Loucy (cell line): Measurements from ENCODE around the gene HSPG2.

ENCODE experiments used
- H2AFZ ChIP-seq: fragments of 200-600 bp; sonication (generic); 2 replicates; pipeline ENCODE4 v1.6.0; 2016; ENCODE audit warnings: antibody characterized with exemption, mild to moderate bottlenecking, low read length, moderate library complexity
- H3F3A ChIP-seq: fragments of 200-600 bp; 2 replicates; pipeline ENCODE4 v1.6.0; 2016; ENCODE audit warnings: antibody characterized with exemption, low read depth, mild to moderate bottlenecking
- H3K27me3 ChIP-seq: fragments of 200-600 bp; sonication (generic); 2 replicates; pipeline ENCODE4 v1.6.1; 2014; ENCODE audit warnings: low read length, mild to moderate bottlenecking; ENCODE audit not compliant: insufficient read depth, poor library complexity, severe bottlenecking
- H3K36me3 ChIP-seq: fragments of 200-600 bp; sonication (generic); 2 replicates; pipeline ENCODE4 v1.6.1; 2016; ENCODE audit warnings: low read length; ENCODE audit not compliant: insufficient read depth
- H3K4me1 ChIP-seq: fragments of 200-600 bp; sonication (generic); 2 replicates; pipeline ENCODE4 v1.5.1; 2014; ENCODE audit warnings: low read length, mild to moderate bottlenecking; ENCODE audit not compliant: insufficient read depth, poor library complexity, severe bottlenecking
- H3K4me2 ChIP-seq: fragments of 200-600 bp; sonication (generic); 2 replicates; pipeline ENCODE4 v1.6.0; 2014; ENCODE audit warnings: antibody characterized with exemption, low read length, low read depth, mild to moderate bottlenecking; ENCODE audit not compliant: poor library complexity, severe bottlenecking
- H3K4me3 ChIP-seq: fragments of 200-600 bp; sonication (generic); 2 replicates; pipeline ENCODE4 v1.5.1; 2014; ENCODE audit warnings: low read length, mild to moderate bottlenecking, mixed read lengths; ENCODE audit not compliant: poor library complexity, severe bottlenecking
- H3K79me2 ChIP-seq: fragments of 200-600 bp; sonication (generic); 2 replicates; pipeline ENCODE4 v1.6.1; 2014; ENCODE audit warnings: low read length; ENCODE audit not compliant: insufficient read depth
- H3K9ac ChIP-seq: fragments of 200-600 bp; sonication (generic); 2 replicates; pipeline ENCODE4 v1.6.0; 2014; ENCODE audit warnings: mild to moderate bottlenecking, low read depth, low read length, moderate library complexity; ENCODE audit not compliant: poor library complexity, severe bottlenecking
- H3K9me2 ChIP-seq: fragments of 200-600 bp; sonication (generic); replicated peaks from 2 replicates; pipeline ENCODE4 v1.6.1; 2016; ENCODE audit warnings: low read depth, low read length, mixed read lengths
- H3K9me3 ChIP-seq: fragments of 200-600 bp; sonication (generic); 2 replicates; pipeline ENCODE4 v1.6.1; 2014; ENCODE audit warnings: mild to moderate bottlenecking, antibody characterized with exemption, low read length, low read depth; ENCODE audit not compliant: insufficient read depth
- H4K20me1 ChIP-seq: fragments of 200-600 bp; sonication (generic); 2 replicates; pipeline ENCODE4 v1.6.0; 2014; ENCODE audit warnings: antibody characterized with exemption, low read length, mild to moderate bottlenecking; ENCODE audit not compliant: insufficient read depth, poor library complexity, severe bottlenecking
- CTCF ChIP-seq: fragments of 200-600 bp; sonication (generic); conservative IDR thresholded peaks from 2 replicates; pipeline ENCODE4 v1.5.1; 2014; ENCODE audit warnings: mild to moderate bottlenecking, antibody characterized with exemption, low read length
- EZH2phosphoT487 ChIP-seq: fragments of 200-600 bp; IDR thresholded peaks from 2 replicates; pipeline ENCODE4 v1.6.1; 2018; ENCODE audit warnings: antibody characterized with exemption, mild to moderate bottlenecking, moderate library complexity, borderline replicate concordance

HSPG2 gene

GRCh38 chr1:21936366-21937031, 611 bp downstream of the HSPG2 start:
- Histone ChIP-seq H3K4me1 (no peaks in the 10 kb centered on the region), H3K27me3 (no peaks in the 10 kb centered on the region), H3K9ac (no peak overlapping the region), H3K9me2 (no peaks in the 10 kb centered on the region), H3F3A (no peaks in the 10 kb centered on the region), H3K4me2 (no peak overlapping the region), H3K9me3 (no peaks in the 10 kb centered on the region), H3K79me2 (no peaks in the 10 kb centered on the region), H3K36me3 (no peaks in the 10 kb centered on the region), H4K20me1 (no peaks in the 10 kb centered on the region), H3K4me3 (no peak overlapping the region), H2AFZ (no peak overlapping the region)
- TF ChIP-seq CTCF (no peak), EZH2phosphoT487 (no peak)

- Histone ChIP-seq H2AFZ (no peak overlapping the region), H3K27me3 (no peaks in the 10 kb centered on the region), H3K4me2 (no peak overlapping the region), H3K4me3 (no peak overlapping the region), H3F3A (no peaks in the 10 kb centered on the region), H3K79me2 (no peaks in the 10 kb centered on the region), H4K20me1 (no peaks in the 10 kb centered on the region), H3K9me2 (no peaks in the 10 kb centered on the region), H3K9ac (no peak overlapping the region), H3K9me3 (no peaks in the 10 kb centered on the region), H3K4me1 (no peaks in the 10 kb centered on the region), H3K36me3 (no peaks in the 10 kb centered on the region)
- TF ChIP-seq CTCF (no peak), EZH2phosphoT487 (no peak)
These were observed 1.2 kb downstream of the HSPG2 start for GRCh38 chr1:21935891-21936365.

- H3K9me3 ChIP-seq, result no peaks in the 10 kb centered on the region
These were observed 1.7 kb downstream of the HSPG2 start for GRCh38 chr1:21935393-21935804.

More at GRCh38 chr1:21935393-21935804, 1.7 kb downstream of the HSPG2 start:
- H4K20me1 ChIP-seq, result no peaks in the 10 kb centered on the region
- TF ChIP-seq EZH2phosphoT487 (no peak), CTCF (no peak)
- H3F3A ChIP-seq, result no peaks in the 10 kb centered on the region
- no peaks in the 10 kb centered on the region for H3K79me2 ChIP-seq
- H3K9me2 ChIP-seq, result no peaks in the 10 kb centered on the region
- no peaks in the 10 kb centered on the region for H3K27me3 ChIP-seq
- H3K4me3 ChIP-seq, result no peak overlapping the region
- H3K9ac ChIP-seq, result no peak overlapping the region
- H2AFZ ChIP-seq, result no peak overlapping the region
- H3K4me2 ChIP-seq, result no peak overlapping the region
- no peaks in the 10 kb centered on the region for H3K36me3 ChIP-seq
- no peaks in the 10 kb centered on the region for H3K4me1 ChIP-seq
